ENCODE measurements around the gene TPPP2.

DNA sequence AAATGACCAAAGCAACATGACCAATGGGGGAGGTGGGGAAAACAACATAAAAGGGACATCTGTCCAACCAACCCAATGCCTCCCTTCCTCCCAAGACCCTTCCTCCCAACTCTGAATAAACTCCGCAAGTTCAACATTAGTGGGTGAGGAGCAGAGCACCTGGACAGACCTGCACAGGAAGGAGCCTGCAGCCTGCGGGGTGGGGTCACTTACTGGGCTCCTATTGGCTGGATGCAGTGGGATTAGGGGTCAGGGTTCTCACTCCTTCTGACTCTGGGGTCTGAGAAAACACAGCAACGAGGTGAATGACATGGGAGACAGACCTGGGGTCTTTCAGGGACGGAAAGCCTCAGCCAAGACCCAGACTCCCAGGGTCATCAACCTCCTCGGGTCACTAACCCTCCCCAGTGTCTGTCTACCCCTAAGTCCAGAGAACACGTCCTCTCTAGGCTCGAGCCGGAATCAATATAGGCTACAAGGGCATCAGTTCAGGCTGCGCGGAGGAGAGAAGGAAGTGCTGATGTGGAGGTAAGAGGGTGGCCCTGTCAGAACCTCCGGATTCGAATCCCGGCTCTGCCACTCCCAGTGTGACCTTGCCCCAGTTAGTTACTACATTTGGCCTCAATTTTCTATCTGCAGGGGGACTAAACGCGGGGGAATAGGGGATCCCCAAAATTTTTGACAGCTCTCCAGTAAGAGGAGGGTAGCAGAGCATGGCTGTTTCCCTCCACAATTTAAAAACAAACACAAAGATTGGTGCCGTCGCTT, 6.0 kb upstream of the TPPP2 start:
- no peak for TF ChIP-seq POLR2A (IDR thresholded peaks at IDR 0.05)
- TF ChIP-seq, protein P1, sequence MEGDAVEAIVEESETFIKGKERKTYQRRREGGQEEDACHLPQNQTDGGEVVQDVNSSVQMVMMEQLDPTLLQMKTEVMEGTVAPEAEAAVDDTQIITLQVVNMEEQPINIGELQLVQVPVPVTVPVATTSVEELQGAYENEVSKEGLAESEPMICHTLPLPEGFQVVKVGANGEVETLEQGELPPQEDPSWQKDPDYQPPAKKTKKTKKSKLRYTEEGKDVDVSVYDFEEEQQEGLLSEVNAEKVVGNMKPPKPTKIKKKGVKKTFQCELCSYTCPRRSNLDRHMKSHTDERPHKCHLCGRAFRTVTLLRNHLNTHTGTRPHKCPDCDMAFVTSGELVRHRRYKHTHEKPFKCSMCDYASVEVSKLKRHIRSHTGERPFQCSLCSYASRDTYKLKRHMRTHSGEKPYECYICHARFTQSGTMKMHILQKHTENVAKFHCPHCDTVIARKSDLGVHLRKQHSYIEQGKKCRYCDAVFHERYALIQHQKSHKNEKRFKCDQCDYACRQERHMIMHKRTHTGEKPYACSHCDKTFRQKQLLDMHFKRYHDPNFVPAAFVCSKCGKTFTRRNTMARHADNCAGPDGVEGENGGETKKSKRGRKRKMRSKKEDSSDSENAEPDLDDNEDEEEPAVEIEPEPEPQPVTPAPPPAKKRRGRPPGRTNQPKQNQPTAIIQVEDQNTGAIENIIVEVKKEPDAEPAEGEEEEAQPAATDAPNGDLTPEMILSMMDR (IDR thresholded peaks at IDR 0.05) = no peak

Data from adrenal gland (tissue), 5 donors.